ENCODE data around the gene DLAT.

GRCh38 chr11:112019066-112019465 is 6.1 kb upstream of the DLAT start:
- no peak for TF ChIP-seq POLR2A (IDR thresholded peaks at IDR 0.05)
- TF ChIP-seq CTCF (IDR thresholded peaks at IDR 0.05) = no peak

Measured in uterus (tissue), 2 donors.